GM23338 (cell line): ENCODE data around the gene IRAK2. TPM values are rescaled to one million over a fixed set of nuclear protein-coding genes. Genes with fewer than 3 reads are reported as not detected.

Source experiments
- ATAC-seq: fragments of 200-7000 bp; cut with Tn5 transposase; 3 replicates; pipeline ENCODE4 v1.9.1; 2020
- DNase-seq: peaks from one replicate; pipeline ENCODE4 v3.0.0-alpha.2; 2015; ENCODE audit warnings: low spot score
- H2AFZ ChIP-seq: fragments of 200-600 bp; sonication (generic); 2 replicates; pipeline ENCODE4 v1.8.0; 2016; ENCODE audit warnings: antibody characterized with exemption, mild to moderate bottlenecking, moderate library complexity
- H3F3A ChIP-seq: fragments of 200-600 bp; sonication (generic); replicated peaks from 2 replicates; pipeline ENCODE4 v1.8.0; 2017; ENCODE audit warnings: antibody characterized with exemption, mixed run types, low read depth
- H3K27ac ChIP-seq: fragments of 200-600 bp; sonication (generic); 2 replicates; pipeline ENCODE4 v1.6.1; 2016; ENCODE audit warnings: low read depth
- H3K27me3 ChIP-seq: fragments of 200-600 bp; sonication (generic); 2 replicates; pipeline ENCODE4 v1.8.0; 2016; ENCODE audit warnings: mild to moderate bottlenecking, mixed run types, moderate library complexity; ENCODE audit not compliant: insufficient read depth
- H3K36me3 ChIP-seq: fragments of 200-600 bp; sonication (generic); 2 replicates; pipeline ENCODE4 v1.8.0; 2016; ENCODE audit warnings: mild to moderate bottlenecking; ENCODE audit not compliant: insufficient read depth
- H3K4me1 ChIP-seq: fragments of 200-600 bp; sonication (generic); 2 replicates; pipeline ENCODE4 v1.8.0; 2016; ENCODE audit warnings: mild to moderate bottlenecking, moderate library complexity; ENCODE audit not compliant: insufficient read depth
- H3K4me2 ChIP-seq: fragments of 200-600 bp; sonication (generic); 2 replicates; pipeline ENCODE4 v1.7.1; 2017; ENCODE audit warnings: mixed run types
- H3K4me3 ChIP-seq: fragments of 200-600 bp; sonication (generic); 2 replicates; pipeline ENCODE4 v1.6.1; 2016; ENCODE audit warnings: mixed run types
- H3K79me2 ChIP-seq: fragments of 200-600 bp; sonication (generic); replicated peaks from 2 replicates; pipeline ENCODE4 v1.8.0; 2017; ENCODE audit warnings: mild to moderate bottlenecking; ENCODE audit not compliant: insufficient read depth
- H3K9me2 ChIP-seq: fragments of 200-600 bp; sonication (generic); 2 replicates; pipeline ENCODE4 v1.8.0; 2017; ENCODE audit not compliant: insufficient read depth
- H4K20me1 ChIP-seq: fragments of 200-600 bp; sonication (generic); replicated peaks from 2 replicates; pipeline ENCODE4 v1.8.0; 2017; ENCODE audit warnings: mild to moderate bottlenecking; ENCODE audit not compliant: insufficient read depth
- H3K27ac Mint-ChIP-seq: 2 replicates; pipeline ENCODE4 v1.8.0; 2020; ENCODE audit warnings: inconsistent platforms, mild to moderate bottlenecking, moderate library complexity, mixed read lengths
- H3K27me3 Mint-ChIP-seq: 3 replicates; pipeline ENCODE4 v1.8.0; 2022; ENCODE audit warnings: low read depth, mild to moderate bottlenecking, moderate library complexity, mixed read lengths, inconsistent platforms; ENCODE audit not compliant: insufficient read depth, poor library complexity
- H3K36me3 Mint-ChIP-seq: 3 replicates; pipeline ENCODE4 v1.8.0; 2021; ENCODE audit warnings: low read depth, mild to moderate bottlenecking, inconsistent platforms, moderate library complexity, mixed read lengths
- H3K4me1 Mint-ChIP-seq: 3 replicates; pipeline ENCODE4 v1.8.0; 2020; ENCODE audit warnings: mild to moderate bottlenecking, inconsistent platforms, mixed read lengths
- H3K4me3 Mint-ChIP-seq: 3 replicates; pipeline ENCODE4 v1.8.0; 2021; ENCODE audit warnings: moderate library complexity, mild to moderate bottlenecking, inconsistent platforms, mixed read lengths
- H3K9me3 Mint-ChIP-seq: 3 replicates; pipeline ENCODE4 v1.8.0; 2020; ENCODE audit warnings: moderate library complexity, mild to moderate bottlenecking, inconsistent platforms, mixed read lengths
- CREB1 ChIP-seq: fragments of 250-450 bp; sonication (Bioruptor Pico); IDR thresholded peaks from 2 replicates; pipeline ENCODE4 v1.5.0; 2020; ENCODE audit warnings: low read depth, mild to moderate bottlenecking, moderate library complexity
- EZH2 ChIP-seq: fragments of 200-600 bp; sonication (generic); IDR thresholded peaks from one replicate; pipeline ENCODE4 v1.8.0; 2017; ENCODE audit warnings: antibody characterized with exemption, mild to moderate bottlenecking, low read depth; ENCODE audit not compliant: unreplicated experiment
- EZH2phosphoT487 ChIP-seq: fragments of 200-600 bp; sonication (generic); IDR thresholded peaks from one replicate; pipeline ENCODE4 v1.8.1; 2018; ENCODE audit warnings: antibody characterized with exemption; ENCODE audit not compliant: unreplicated experiment
- NANOG ChIP-seq: IDR thresholded peaks from 2 replicates; pipeline ENCODE4 v1.6.1; 2016; ENCODE audit warnings: antibody characterized with exemption, borderline replicate concordance
- POLR2AphosphoS5 ChIP-seq: IDR thresholded peaks from 2 replicates; pipeline ENCODE4 v1.6.1; 2016; ENCODE audit warnings: antibody characterized with exemption, low read depth
- STAT1 ChIP-seq: IDR thresholded peaks from one replicate; pipeline ENCODE4 v1.6.1; 2016; ENCODE audit warnings: antibody characterized with exemption; ENCODE audit not compliant: unreplicated experiment
- ZNF114 ChIP-seq: fragments of 250-450 bp; sonication (Bioruptor Pico); IDR thresholded peaks from 2 replicates; pipeline ENCODE4 v1.5.0; 2020; ENCODE audit warnings: mild to moderate bottlenecking, moderate library complexity
- ZNF331 ChIP-seq: fragments of 250-450 bp; sonication (Bioruptor Pico); IDR thresholded peaks from 2 replicates; pipeline ENCODE4 v1.5.0; 2020; ENCODE audit warnings: low read depth, mild to moderate bottlenecking, moderate library complexity
- polyA plus RNA-seq: library from polyadenylated mRNA; unstranded; fragments of >200 nt; fragmentation: Nextera tagmentation; extraction: Ambion mirVana; gene quantifications from 2 replicates; pipeline ENCODE4 v1.2.1, GENCODE V29; 2016
- total RNA-seq: library from RNA; depleted of rRNA; stranded (reverse); fragments of >200 nt; shearing (Covaris generic); gene quantifications from 2 replicates; pipeline ENCODE4 v1.2.3, GENCODE V29; 2014
- TF ChIP-seq, protein P1 (sequence below), 2 experiments: fragments of 200-600 bp in 1 of 2; sonication (generic) in 1 of 2; conservative IDR thresholded peaks; 2 replicates each; pipeline versions ENCODE4 v1.5.1 to v1.6.1; 2016 to 2017; ENCODE audit warnings: antibody characterized with exemption in 2 of 2, low read depth in 2 of 2, mild to moderate bottlenecking in 2 of 2, moderate library complexity in 1 of 2
- TF ChIP-seq, protein P2 (sequence below): IDR thresholded peaks from 2 replicates; pipeline ENCODE4 v1.6.1; 2016; ENCODE audit warnings: antibody characterized with exemption
- TF ChIP-seq, protein P3 (sequence below): IDR thresholded peaks from one replicate; pipeline ENCODE4 v1.6.1; 2018; ENCODE audit warnings: antibody characterized with exemption; ENCODE audit not compliant: unreplicated experiment

Gene IRAK2
- total and polyA plus RNA-seq, 2 experiments from 2014 or later = 0.37 to 1.4 TPM

DNA sequence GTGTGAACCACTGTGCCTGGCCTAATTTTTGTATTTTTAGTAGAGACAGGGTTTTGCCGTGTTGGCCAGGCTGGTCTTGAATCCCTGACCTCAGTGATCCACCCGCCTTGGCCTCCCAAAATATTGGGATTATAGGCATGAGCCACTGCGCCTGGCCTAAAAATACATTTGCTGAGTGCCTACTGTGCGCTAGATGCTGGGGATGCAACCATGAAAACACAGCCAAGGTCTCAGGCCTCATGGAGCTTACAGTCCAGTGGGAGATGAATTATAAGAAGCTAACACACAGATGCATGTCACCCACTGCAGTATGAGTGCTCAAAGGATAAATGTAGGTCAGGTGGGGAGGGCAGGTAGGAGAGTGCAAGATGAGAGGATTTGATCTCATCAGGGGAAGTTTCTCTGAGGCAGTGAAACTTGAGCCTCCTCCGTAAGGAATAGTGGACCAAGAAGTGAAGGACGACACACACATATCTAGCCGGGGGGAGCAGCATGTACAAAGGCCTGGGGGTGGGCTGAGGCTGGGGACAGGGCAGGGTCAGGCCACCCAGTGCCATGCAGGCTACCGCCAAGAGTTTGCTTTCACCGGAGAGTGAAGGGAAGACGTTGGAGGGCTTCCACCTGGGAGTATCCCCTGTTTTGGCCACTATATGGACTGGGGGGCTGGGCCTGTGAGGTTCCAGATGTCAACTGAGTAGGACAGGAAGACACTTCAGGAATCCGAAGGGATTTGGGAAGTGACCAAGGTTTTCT, 24.3 kb downstream of the IRAK2 start:
- no peaks in the 10 kb centered on the region for H3K27me3 ChIP-seq
- H3K27ac ChIP-seq = no peak overlapping the region
- H3K4me3 Mint-ChIP-seq = no peak overlapping the region
- TF ChIP-seq, protein P1, sequence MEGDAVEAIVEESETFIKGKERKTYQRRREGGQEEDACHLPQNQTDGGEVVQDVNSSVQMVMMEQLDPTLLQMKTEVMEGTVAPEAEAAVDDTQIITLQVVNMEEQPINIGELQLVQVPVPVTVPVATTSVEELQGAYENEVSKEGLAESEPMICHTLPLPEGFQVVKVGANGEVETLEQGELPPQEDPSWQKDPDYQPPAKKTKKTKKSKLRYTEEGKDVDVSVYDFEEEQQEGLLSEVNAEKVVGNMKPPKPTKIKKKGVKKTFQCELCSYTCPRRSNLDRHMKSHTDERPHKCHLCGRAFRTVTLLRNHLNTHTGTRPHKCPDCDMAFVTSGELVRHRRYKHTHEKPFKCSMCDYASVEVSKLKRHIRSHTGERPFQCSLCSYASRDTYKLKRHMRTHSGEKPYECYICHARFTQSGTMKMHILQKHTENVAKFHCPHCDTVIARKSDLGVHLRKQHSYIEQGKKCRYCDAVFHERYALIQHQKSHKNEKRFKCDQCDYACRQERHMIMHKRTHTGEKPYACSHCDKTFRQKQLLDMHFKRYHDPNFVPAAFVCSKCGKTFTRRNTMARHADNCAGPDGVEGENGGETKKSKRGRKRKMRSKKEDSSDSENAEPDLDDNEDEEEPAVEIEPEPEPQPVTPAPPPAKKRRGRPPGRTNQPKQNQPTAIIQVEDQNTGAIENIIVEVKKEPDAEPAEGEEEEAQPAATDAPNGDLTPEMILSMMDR (conservative IDR thresholded peaks at IDR 0.05; ENCODE audit: low read depth in 2 of 2) = no peak
- no peak for TF ChIP-seq POLR2AphosphoS5
- no peak for TF ChIP-seq ZNF331 (CRISPR knock-in tag)
- no peak for TF ChIP-seq EZH2phosphoT487
- TF ChIP-seq, protein P2, sequence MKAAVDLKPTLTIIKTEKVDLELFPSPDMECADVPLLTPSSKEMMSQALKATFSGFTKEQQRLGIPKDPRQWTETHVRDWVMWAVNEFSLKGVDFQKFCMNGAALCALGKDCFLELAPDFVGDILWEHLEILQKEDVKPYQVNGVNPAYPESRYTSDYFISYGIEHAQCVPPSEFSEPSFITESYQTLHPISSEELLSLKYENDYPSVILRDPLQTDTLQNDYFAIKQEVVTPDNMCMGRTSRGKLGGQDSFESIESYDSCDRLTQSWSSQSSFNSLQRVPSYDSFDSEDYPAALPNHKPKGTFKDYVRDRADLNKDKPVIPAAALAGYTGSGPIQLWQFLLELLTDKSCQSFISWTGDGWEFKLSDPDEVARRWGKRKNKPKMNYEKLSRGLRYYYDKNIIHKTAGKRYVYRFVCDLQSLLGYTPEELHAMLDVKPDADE = no peak
- TF ChIP-seq ZNF114 (CRISPR knock-in tag) = no peak
- TF ChIP-seq STAT1 = no peak
- TF ChIP-seq CREB1 (CRISPR knock-in tag) = no peak
- no peak for TF ChIP-seq NANOG
- TF ChIP-seq EZH2 = no peak
- no peaks in the 10 kb centered on the region for H3F3A ChIP-seq
- H3K9me2 ChIP-seq = no peaks in the 10 kb centered on the region
- H3K4me1 Mint-ChIP-seq = peaks cover 25% of the 10 kb centered on the region
- no peaks in the 10 kb centered on the region for H3K9me3 Mint-ChIP-seq
- no peaks in the 10 kb centered on the region for H3K36me3 Mint-ChIP-seq
- no peaks in the 10 kb centered on the region for H3K79me2 ChIP-seq
- ATAC-seq (no peak), DNase-seq (no peak)
- no peak overlapping the region for H3K27ac Mint-ChIP-seq
- H3K4me3 ChIP-seq = no peak overlapping the region
- H3K4me2 ChIP-seq = no peak overlapping the region
- peaks cover 4% of the 10 kb centered on the region for H3K27me3 Mint-ChIP-seq
- H3K4me1 ChIP-seq = peaks cover 4% of the 10 kb centered on the region
- no peaks in the 10 kb centered on the region for H4K20me1 ChIP-seq
- no peaks in the 10 kb centered on the region for H3K36me3 ChIP-seq
- H2AFZ ChIP-seq = no peak overlapping the region

DNA sequence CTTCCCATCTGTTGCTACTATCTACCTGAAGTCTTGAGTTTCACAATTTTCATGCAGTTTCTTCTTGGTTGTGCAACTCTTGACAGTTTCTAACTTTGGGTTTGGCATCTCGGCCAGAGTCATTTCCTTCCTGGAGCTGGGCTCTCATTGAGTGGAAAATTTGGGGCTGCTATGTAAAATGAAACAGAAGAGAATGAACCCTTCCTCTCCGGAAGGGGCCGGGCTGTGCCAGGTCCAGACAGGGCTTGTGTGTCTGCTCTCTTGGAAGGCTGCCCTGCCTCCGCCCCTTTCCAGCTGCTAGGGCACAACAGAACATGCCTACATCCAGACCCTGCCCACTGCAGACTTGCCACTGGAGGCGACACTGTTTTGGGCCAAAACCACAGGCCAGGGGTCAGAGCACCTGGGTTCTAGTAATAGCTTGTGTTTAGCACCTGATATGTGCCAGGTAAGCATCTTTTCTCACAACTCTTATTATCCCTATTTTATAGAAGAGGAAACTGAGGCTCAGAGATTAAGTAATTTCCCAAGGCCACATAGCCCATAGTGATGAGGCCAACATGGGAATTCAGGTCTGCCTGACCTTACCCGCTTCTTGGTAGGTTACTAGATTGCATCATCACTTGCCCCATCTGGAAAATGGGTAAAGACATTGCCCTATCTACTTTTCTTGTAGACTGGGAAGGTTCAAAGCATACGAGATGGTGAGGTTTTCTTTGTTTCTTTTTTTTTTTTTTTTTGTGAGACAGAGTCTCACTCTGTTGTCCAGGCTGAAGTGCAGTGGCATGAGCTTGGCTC, 25.0 kb downstream of the IRAK2 start:
- Histone ChIP-seq H3K79me2 (no peaks in the 10 kb centered on the region), H3K4me1 (peaks cover 4% of the 10 kb centered on the region), H3K4me3 (no peak overlapping the region), H3K27ac (no peak overlapping the region), H2AFZ (no peak overlapping the region), H3K27me3 (no peaks in the 10 kb centered on the region), H3K36me3 (no peaks in the 10 kb centered on the region), H3K9me2 (no peaks in the 10 kb centered on the region), H3K4me2 (no peak overlapping the region), H3F3A (no peaks in the 10 kb centered on the region), H4K20me1 (no peaks in the 10 kb centered on the region)
- H3K27ac Mint-ChIP-seq = no peak overlapping the region
- peaks cover 4% of the 10 kb centered on the region for H3K27me3 Mint-ChIP-seq
- no peak overlapping the region for H3K4me3 Mint-ChIP-seq
- no peaks in the 10 kb centered on the region for H3K36me3 Mint-ChIP-seq
- no peak for DNase-seq
- H3K4me1 Mint-ChIP-seq = peaks cover 25% of the 10 kb centered on the region
- ATAC-seq = no peak
- no peaks in the 10 kb centered on the region for H3K9me3 Mint-ChIP-seq
- TF ChIP-seq, protein P1 (conservative IDR thresholded peaks at IDR 0.05; ENCODE audit: low read depth in 2 of 2) = no peak
- TF ChIP-seq CREB1 (CRISPR knock-in tag) = no peak
- TF ChIP-seq, protein P3, sequence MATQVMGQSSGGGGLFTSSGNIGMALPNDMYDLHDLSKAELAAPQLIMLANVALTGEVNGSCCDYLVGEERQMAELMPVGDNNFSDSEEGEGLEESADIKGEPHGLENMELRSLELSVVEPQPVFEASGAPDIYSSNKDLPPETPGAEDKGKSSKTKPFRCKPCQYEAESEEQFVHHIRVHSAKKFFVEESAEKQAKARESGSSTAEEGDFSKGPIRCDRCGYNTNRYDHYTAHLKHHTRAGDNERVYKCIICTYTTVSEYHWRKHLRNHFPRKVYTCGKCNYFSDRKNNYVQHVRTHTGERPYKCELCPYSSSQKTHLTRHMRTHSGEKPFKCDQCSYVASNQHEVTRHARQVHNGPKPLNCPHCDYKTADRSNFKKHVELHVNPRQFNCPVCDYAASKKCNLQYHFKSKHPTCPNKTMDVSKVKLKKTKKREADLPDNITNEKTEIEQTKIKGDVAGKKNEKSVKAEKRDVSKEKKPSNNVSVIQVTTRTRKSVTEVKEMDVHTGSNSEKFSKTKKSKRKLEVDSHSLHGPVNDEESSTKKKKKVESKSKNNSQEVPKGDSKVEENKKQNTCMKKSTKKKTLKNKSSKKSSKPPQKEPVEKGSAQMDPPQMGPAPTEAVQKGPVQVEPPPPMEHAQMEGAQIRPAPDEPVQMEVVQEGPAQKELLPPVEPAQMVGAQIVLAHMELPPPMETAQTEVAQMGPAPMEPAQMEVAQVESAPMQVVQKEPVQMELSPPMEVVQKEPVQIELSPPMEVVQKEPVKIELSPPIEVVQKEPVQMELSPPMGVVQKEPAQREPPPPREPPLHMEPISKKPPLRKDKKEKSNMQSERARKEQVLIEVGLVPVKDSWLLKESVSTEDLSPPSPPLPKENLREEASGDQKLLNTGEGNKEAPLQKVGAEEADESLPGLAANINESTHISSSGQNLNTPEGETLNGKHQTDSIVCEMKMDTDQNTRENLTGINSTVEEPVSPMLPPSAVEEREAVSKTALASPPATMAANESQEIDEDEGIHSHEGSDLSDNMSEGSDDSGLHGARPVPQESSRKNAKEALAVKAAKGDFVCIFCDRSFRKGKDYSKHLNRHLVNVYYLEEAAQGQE = no peak
- no peak for TF ChIP-seq ZNF331 (CRISPR knock-in tag)
- no peak for TF ChIP-seq EZH2
- TF ChIP-seq STAT1 = no peak
